HG03066 (cell line): ENCODE results near the gene TLDC2.

Source experiments
- ATAC-seq: cut with Tn5 transposase; IDR thresholded peaks from one replicate; pipeline ENCODE4 v1.9.1; 2021; ENCODE audit warnings: low read depth; ENCODE audit not compliant: unreplicated experiment

The TLDC2 gene

GRCh38 chr20:36849333-36850065 lies 26.4 kb upstream of the TLDC2 start:
- ATAC-seq, result no peak

- ATAC-seq, result no peak
Observed at GRCh38 chr20:36850759-36851158, 25.2 kb upstream of the TLDC2 start.

- ATAC-seq, result no peak
Observed at GRCh38 chr20:36851490-36851889, 24.4 kb upstream of the TLDC2 start.

GRCh38 chr20:36852187-36852586 lies 23.8 kb upstream of the TLDC2 start:
- no peak for ATAC-seq

- no peak for ATAC-seq
Observed at GRCh38 chr20:36854348-36855240, 21.3 kb upstream of the TLDC2 start.

GRCh38 chr20:36855241-36855657 lies 20.7 kb upstream of the TLDC2 start:
- ATAC-seq, result no peak

- no peak for ATAC-seq
Observed at GRCh38 chr20:36856195-36856594, 19.7 kb upstream of the TLDC2 start.

- no peak for ATAC-seq
Observed at GRCh38 chr20:36856691-36857635, 19.0 kb upstream of the TLDC2 start.

GRCh38 chr20:36859282-36859555 lies 16.7 kb upstream of the TLDC2 start:
- ATAC-seq, result no peak

GRCh38 chr20:36859700-36860330 lies 16.1 kb upstream of the TLDC2 start:
- no peak for ATAC-seq

GRCh38 chr20:36860339-36860738 lies 15.6 kb upstream of the TLDC2 start:
- ATAC-seq, result no peak

GRCh38 chr20:36860811-36861624 lies 14.9 kb upstream of the TLDC2 start:
- ATAC-seq, result no peak

- ATAC-seq, result no peak
Observed at GRCh38 chr20:36861625-36861874, 14.4 kb upstream of the TLDC2 start.

- no peak for ATAC-seq
Observed at GRCh38 chr20:36861875-36862801, 13.8 kb upstream of the TLDC2 start.

- no peak for ATAC-seq
Observed at GRCh38 chr20:36862857-36863668, 12.9 kb upstream of the TLDC2 start.

GRCh38 chr20:36865076-36865860 lies 10.7 kb upstream of the TLDC2 start:
- no peak for ATAC-seq

- ATAC-seq, result no peak
Observed at GRCh38 chr20:36865861-36866149, 10.1 kb upstream of the TLDC2 start.

- no peak for ATAC-seq
Observed at GRCh38 chr20:36866164-36866563, 9.8 kb upstream of the TLDC2 start.
